HG02623 (cell line): ENCODE results near the gene RGS1.

Source experiments
- ATAC-seq: cut with Tn5 transposase; IDR thresholded peaks from one replicate; pipeline ENCODE4 v1.9.1; 2021; ENCODE audit warnings: moderate library complexity; ENCODE audit not compliant: unreplicated experiment

The RGS1 gene

GRCh38 chr1:192552760-192553191 is 22.8 kb upstream of the RGS1 start:
- no peak for ATAC-seq

- ATAC-seq, result no peak
These were observed 21.8 kb upstream of the RGS1 start for GRCh38 chr1:192553741-192554140.

- no peak for ATAC-seq
These were observed 20.7 kb upstream of the RGS1 start for GRCh38 chr1:192554904-192555303.

DNA sequence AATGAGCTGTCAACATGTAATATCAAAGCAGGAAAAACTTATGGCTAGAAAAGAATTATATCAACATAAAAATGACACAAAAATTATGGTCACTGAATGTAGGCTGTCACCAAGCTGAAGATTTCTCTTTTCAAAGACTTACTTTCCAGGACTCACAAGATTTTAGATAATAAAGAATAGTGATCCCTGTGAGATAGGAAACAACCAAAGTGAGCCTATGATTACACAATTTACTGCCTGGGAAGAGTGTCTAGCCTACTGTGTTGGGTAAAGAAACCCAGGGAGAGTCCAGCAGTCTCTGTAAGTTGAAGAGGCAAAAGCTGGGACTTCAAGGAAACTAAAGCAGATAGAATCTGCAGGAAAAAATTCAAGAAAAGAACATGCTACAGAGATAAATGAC is 20.2 kb upstream of the RGS1 start:
- no peak for ATAC-seq

DNA sequence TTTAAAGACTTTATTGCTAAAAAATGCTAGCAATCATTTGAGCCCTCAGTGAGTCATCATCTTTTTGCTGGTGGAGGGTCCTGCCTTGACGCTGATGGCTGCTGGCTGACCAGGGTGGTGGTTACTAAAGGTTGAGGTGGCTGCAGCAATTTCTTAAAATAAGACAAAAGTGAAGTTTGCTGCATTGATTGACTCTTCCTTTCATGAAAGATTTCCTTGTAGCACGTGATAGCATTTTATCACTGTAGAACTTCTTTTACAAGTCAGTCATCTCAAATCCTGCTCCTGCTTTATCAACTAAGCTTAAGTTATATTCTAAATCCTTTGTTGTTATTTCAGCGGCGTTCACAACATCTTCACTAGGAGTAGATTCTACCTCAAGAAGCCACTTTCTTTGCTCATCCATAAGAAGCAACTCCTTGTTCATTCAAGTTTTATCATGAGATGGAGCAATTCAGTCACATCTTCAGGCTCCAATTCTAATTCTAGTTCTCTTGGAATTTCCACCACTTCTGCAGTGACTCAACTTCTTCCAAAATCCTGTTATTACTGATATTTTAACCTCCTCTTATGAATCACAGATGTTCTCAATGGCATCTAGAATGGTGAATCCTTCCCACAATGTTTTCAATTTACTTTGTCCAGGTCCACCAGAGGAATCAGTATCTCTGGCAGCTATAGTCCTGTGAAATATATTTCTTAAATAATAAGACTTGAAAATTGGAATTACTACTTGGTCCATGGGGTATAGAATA is 17.6 kb upstream of the RGS1 start:
- no peak for ATAC-seq

DNA sequence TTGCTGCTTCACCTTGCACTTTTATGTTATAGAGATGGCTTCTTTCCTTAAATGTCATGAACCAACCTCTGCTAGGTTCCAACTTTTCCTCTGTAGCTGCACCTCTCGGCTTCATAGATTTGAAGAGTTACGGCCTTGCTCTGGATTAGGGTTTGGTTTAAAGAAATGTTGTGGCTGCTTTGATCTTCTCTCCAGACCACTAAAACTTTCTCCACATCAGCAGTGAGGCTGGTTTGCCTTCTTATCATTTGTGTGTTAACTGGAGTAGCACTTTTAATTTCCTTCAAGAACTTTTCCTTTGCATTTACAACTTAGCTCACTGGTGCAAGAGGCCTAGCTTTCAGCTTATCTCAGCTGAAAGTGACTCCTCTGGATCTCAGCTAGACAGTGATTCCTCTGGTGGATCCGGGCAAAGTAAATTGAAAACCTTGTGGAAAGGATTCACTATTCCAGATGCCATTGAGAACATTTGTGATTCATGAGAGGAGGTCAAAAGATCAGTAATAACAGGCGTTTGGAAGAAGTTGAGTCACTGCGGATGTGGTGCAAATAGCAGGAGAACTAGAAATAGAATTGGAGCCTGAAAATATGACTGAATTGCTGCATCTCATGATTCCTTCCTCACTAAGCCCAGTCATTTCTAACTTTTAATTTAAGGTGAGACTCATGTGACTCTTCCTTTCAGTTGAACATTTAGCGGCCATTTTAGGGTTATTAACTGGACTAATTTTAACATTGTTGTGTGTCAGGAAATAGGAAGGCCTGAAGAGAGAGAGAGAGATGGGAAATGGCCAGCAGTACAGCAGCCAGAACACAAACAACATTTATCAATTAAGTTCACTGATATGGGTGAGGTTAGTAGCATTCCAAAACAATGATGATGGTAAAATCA is 16.2 kb upstream of the RGS1 start:
- peak; percentile 48 for ATAC-seq

GRCh38 chr1:192561301-192561700 is 14.3 kb upstream of the RGS1 start:
- ATAC-seq, result no peak

GRCh38 chr1:192563129-192563528 is 12.4 kb upstream of the RGS1 start:
- no peak for ATAC-seq

DNA sequence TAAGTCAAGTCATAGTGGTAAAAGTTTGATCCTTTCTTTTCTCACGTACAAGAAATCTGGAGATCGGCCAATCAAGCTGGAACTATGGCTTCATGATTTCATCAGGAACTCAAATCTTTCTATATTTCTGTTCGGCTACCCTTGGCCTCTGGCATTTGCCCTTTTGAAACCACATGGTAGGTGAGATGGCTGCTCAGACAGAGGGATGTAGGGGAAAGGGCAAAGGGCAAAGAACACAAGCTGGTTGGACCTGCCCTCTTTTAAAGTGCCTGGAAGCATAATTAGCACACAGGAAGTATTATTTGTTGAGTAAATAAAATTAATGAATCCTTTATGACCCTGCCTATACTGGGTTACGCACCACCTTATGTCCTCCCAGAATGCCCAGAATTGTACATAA is 11.5 kb upstream of the RGS1 start:
- ATAC-seq, result no peak

DNA sequence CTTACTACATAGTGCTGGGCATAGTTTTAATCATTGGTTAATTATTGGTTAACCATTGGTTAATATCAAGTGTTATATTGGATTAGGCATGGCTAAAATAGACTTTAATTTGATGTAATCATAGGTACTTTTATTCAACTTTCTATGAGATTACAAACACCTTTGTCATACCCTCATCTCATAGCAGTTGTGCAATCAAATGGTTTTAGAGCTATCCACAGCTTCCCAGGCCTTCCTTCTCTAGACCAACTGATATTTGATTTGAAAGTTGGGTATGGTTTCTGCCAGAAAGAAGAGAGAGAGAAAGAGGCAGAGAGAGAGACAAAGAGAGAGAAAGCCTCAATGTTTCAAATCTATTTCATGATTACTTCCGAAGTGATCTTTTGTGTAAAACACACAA is 9.6 kb upstream of the RGS1 start:
- no peak for ATAC-seq

GRCh38 chr1:192566657-192567056 is 8.9 kb upstream of the RGS1 start:
- no peak for ATAC-seq

- ATAC-seq, result no peak
These were observed 7.5 kb upstream of the RGS1 start for GRCh38 chr1:192568063-192568462.

GRCh38 chr1:192571668-192572067 is 3.9 kb upstream of the RGS1 start:
- ATAC-seq, result no peak

DNA sequence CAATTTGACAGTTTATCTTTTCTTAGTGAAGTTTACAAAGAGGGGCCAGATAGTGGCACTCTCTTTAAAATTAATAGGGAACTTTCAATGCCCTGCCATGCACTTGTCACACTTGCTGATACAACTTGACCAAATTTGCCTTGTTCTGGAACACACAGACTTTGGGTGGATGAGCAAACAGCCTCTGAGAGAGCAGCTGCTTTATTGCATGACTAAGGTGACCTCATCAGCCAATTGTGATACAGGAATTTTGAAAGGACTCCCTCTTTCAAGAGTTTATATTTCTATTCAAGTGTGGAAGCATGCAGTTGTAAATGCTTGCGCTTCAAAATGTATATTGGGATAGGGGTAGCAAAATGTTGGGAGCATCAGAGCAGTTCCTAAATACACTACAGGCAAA is 2.1 kb upstream of the RGS1 start:
- no peak for ATAC-seq

DNA sequence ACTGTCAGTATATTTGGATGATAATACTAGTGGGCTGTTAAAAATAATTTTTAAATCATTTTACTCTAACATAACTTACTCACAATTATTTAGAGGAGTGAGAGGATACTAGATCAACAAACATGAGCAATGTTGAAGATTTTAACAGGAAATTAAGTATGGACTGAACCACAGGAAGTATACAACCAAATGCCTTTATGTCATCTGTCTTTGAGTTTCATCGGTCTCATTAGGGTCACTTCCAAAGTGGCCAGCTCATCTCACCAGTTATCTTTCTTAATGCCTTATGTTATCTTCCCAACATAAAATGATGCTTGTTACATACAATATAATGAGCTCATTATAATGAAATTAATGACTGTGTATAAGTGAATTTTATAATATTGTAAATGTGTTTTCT is 1.5 kb upstream of the RGS1 start:
- no peak for ATAC-seq

DNA sequence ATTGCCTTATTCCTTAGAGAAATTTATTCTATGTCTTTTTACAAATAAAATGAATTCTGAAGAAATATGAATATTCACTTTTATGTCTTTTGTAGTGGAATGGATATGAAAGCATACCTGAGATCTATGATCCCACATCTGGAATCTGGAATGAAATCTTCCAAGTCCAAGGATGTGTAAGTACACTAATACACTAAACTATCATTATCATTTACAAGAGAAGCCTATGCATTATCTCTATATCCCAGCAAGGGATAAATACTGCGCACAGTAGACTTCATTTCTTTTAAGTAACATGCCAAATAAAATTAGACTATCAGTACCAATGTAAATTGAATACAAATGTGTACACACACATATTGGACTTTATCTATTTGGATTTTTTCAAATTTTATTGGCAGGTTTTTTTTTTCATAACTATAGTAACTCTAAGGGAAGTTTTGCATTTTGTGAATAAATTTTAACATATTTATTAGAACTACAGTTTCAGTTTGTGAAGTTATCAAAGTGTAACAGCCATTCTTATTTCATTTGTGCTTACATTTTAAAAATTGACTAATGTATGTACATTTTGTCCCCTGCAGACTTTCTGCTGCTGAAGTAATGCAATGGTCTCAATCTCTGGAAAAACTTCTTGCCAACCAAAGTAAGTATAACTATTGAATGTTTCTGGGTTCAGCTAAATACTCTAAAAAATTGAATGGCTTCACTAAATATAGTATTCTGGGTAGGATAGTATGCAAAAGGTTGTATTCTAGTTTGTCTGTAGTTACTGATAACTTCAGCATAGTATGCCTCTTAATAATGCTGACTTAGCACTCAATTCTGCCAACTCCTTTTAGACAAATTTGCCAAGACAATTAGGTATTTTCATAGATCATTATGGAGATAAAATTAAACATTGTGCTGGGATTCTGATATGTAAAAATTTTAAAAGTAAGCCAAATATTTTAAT is 894 bp downstream of the RGS1 start:
- no peak for ATAC-seq

DNA sequence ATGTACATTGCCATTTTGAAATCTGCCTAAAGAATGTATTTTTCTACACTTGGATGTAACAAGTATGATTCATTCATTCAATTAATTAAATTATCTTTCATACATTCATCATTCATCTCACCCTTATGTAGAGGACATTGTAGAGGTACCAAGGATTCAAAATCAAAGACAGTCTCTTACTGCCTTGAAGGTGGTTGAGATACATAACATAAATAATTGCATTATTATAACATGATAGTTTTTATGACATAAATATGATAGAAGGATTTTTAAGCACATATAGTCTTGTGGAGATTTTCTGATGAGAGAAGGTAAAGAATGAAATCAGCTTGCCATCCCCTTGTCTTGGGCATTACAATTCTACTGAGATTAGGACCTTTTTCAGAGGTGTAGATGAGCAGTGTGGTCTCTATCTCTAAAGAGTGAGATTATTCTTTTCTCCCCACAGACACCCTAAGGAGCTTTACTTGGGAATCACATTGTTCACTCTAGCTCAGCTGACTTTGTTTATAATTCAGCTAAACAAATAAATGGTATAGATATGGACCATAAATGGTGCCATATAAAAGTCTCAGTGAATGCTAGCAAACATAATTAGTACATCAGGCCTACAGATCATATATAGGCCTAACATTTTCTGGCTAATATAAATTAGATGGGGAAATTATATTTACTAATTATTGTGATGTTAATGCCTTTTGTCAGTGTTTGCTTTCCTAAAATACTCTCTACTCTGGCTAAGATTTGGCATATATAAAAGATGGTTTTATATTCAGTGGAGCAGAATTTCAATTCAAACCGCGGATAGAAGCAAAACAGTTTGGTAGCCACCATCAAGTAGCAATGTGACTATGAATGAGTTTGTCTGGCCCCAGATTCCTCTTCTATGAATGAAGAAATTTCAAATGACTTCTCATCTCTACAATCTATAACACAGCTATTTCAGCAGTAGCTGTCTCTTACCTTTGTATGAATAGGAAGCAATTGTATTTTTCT is 1.9 kb downstream of the RGS1 start:
- ATAC-seq, result no peak

DNA sequence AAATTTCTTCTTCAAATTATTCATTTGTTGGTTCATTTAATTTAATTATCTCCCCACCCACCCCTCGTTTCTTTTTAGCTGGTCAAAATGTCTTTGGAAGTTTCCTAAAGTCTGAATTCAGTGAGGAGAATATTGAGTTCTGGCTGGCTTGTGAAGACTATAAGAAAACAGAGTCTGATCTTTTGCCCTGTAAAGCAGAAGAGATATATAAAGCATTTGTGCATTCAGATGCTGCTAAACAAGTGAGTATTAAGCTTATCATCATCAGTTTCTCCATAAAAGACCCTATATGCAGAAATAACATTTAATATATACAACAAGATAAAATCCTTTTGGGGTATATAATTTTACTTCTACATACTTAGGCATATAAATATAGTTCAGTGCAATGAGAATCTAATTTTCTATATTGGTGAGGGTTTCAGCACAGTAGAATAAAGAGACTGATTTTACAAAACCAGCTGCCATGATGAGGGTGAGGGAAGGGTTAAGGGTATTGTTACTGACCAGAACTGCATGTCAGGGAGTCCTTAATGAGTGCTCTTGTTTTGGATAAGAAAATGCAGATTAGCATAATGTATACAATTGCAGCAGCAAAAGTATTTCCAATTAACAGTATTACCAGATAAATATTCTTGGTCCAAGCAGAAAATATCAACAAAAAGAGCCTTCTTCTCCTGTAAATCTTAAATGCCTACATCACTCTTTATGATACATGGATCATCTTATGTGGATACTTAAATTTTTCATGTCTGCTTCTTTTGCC is 2.8 kb downstream of the RGS1 start:
- ATAC-seq, result no peak
